Choroid plexus epithelial cell (primary cell): Measurements from ENCODE around the gene CDC14B.

Experiments
- DNase-seq: peaks from one replicate; pipeline ENCODE4 v3.0.0-alpha.2; 2010; ENCODE audit warnings: low read depth
- H3K4me3 ChIP-seq: 2 replicates; pipeline ENCODE4 v1.5.1; 2011; ENCODE audit warnings: low read depth, mild to moderate bottlenecking, control low read depth, low read length, moderate library complexity
- TF ChIP-seq, protein P1 (sequence below): conservative IDR thresholded peaks from 2 replicates; pipeline ENCODE4 v1.5.1; 2011; ENCODE audit warnings: low read depth, mild to moderate bottlenecking, control low read depth, inconsistent platforms, low read length, moderate library complexity

Gene CDC14B

DNA sequence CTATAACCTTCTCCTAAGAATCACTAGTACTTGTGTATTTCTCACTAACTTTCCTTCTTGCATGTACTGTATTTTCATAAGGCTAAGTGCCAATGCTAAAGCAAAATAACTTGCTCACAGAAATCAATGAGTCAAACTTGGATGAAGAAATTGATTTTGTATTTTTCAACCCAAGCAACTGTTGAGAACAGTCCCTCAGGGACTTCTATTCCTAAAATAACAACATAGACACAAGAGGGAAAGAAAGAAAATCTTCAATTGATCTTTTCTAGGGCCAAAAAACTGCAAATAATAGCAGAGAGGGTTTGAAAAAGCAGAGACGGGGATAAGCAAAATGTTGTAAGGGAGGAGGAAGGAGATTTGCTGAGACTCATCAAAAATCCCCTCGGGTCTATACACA is 99.9 kb downstream of the CDC14B start:
- H3K4me3 ChIP-seq, result no peak overlapping the region
- TF ChIP-seq, protein P1, sequence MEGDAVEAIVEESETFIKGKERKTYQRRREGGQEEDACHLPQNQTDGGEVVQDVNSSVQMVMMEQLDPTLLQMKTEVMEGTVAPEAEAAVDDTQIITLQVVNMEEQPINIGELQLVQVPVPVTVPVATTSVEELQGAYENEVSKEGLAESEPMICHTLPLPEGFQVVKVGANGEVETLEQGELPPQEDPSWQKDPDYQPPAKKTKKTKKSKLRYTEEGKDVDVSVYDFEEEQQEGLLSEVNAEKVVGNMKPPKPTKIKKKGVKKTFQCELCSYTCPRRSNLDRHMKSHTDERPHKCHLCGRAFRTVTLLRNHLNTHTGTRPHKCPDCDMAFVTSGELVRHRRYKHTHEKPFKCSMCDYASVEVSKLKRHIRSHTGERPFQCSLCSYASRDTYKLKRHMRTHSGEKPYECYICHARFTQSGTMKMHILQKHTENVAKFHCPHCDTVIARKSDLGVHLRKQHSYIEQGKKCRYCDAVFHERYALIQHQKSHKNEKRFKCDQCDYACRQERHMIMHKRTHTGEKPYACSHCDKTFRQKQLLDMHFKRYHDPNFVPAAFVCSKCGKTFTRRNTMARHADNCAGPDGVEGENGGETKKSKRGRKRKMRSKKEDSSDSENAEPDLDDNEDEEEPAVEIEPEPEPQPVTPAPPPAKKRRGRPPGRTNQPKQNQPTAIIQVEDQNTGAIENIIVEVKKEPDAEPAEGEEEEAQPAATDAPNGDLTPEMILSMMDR, result no peak
- no peak for DNase-seq

DNA sequence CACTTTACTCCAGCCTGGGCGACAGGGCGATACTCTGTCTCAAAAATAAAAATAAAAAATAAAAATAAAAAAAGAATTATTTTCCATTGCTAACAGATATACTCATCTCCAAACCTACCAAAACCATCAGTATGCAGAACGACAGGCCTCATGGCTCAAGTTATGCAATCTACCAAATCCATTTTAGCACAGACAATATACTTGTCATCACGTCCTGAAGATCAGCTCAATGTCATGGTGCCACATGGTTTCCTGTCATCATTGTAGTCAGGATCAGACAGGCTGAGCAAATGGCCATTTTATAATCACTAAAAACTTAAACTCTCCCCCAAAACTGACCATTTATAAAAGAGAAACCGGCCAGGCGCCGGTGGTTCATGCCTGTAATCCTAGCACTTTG is 100.5 kb downstream of the CDC14B start:
- TF ChIP-seq, protein P1, result no peak
- DNase-seq, result no peak

DNA sequence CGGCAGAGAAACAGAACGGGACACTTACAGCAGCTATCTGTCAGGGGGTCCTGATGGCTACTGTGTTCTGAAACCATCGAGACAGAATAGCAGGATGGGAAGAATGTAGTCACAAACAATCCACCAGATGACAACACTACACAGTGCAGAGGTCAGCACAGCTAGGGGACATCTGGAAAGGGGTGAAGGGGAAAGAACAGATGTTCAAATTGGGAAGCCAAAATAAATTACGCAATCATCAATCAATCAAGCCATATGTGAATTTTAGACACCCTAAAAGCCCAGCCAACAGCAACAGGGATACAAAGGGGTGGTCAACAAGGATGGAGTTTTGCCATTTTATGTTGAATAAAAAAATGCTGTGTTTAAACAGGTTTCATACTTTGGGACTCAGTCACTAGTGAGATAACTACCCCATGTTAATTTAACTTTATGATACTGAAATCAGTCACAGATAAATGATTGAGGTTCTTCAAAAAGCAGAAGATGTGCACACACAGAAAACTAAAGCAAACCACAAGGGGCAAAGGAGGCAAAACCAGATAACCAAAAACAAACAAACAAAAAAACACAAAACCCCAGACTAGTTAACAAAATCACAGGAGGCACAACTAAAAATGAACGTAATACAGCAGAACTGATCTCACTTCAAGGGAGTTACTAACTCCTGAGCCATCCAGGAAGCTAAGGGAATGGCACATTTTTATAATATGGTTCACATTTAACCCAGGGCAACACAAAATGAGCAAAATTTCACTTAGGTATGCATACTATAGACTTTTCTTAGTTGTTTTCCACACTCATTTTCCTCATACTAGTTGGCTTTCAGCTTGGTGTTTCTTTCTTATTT is 103.8 kb downstream of the CDC14B start:
- TF ChIP-seq, protein P1, result no peak
- no peak overlapping the region for H3K4me3 ChIP-seq
- DNase-seq, result no peak

More for the DNA sequence above, 100.5 kb downstream of the CDC14B start:
- no peak overlapping the region for H3K4me3 ChIP-seq

DNA sequence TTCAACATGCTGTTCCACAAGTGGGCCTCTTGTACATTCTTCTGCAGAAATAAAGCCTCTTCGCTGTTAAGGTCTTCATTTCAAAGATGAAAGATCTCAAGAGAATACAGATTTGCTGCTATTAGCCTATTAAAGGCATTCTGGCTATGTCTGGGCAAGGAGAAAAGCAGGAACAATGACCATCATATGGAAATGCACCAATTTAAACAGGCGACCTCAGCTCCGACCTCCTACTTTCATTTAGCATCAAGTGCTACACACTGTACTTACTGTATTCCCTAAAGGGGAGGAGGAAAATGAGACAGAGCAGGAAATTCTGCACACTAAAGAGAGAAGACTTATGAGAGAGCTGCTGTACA is 104.9 kb downstream of the CDC14B start:
- H3K4me3 ChIP-seq, result no peak overlapping the region
- TF ChIP-seq, protein P1, result no peak
- DNase-seq, result no peak

DNA sequence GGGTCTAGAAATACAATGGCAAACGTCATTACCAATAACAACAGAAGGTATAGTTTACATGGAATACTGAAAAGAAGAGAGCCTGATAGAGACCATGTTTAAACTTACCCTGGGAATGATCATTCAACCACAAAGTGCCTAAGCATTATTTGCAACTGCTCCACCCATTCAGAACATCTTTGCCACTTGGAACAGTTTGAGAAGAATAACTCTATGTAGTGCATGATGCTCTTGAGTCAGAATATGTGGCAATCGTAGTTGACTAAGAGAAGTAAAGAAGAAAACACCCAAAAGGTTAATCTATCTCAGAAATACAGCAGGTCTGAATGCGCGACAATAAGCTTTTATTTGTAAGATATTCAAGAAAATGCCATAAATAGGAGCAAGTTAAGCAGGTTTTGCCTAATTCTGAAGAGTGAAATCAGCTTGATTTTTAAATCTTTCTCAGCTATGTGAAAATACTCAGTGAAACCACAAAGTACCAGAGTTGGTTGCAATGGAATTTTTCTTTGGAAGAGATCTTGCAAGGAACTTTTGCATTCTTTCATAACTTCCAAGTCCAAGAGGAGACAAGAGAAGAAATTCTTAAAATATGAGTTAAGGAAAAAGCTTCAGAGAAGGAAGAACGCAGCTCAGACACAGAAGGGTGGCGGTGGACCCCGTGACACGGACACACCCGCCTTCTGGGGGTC is 105.4 kb downstream of the CDC14B start:
- TF ChIP-seq, protein P1, result no peak
- peak; percentile 79 for DNase-seq
- H3K4me3 ChIP-seq, result no peak overlapping the region

DNA sequence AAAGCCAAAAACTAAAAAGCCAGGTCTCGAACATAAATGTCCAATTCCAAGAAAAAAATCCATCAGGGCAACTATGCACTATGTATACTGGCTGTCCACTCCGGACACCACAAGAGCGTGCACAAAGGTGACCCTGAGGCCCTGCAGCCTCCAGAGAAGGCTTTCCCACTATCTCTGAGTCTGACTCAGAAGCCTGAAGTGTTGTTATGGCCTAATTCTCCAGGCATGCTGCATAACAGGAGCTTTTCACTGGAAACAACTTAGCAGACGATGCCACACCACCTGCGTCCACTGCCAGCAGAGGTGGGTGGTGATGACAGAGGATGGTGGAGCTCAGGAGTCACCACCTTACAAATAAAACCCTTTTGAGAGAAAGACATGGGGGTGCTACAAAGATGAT is 106.0 kb downstream of the CDC14B start:
- H3K4me3 ChIP-seq, result no peak overlapping the region
- DNase-seq, result peak; percentile 69

More for the DNA sequence above, 106.0 kb downstream of the CDC14B start:
- TF ChIP-seq, protein P1, result no peak
